ENCODE data around the gene KHNYN.
"Not testable (repeated sequence)": the region's sequence is repeated elsewhere in the genome, so short reads cannot be mapped to it uniquely, and the experiment has no call there.

The KHNYN gene

DNA sequence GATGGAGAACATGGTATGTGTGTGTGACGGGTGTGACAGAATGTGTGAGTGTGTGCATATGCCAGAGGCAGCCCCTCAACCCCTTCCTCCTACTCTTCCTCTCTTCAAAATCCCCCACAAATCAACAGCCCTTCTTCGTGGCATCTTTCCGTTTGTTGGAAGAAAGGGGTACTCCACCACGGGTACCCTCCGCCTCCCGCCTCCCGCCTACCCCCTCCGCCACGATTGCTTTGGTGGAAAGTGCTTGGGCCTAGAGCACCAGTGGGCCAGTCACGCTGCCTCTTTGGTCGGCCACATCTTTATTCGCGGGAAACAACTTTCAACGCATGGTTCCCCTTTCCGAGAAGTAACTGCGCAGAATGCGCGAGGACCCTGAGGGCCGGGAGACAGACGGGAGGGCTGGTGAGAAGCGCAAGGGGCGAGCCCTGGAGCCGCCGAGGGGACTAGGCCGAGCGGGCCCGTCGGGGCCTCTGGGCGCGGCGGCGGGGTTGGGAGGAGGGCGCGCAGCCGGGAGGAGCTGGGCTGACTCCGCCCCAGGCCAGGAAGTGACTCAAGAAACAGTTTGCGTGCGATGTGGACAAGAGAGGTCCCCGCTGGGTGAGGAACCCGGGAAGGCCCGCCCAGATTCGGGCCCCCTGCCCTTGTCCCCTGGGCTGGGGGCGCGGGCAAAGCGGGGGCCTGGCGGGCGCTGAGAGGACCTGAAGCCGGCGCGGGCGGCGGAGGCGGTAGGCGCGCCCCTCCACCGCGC lies at the start of gene KHNYN, which contains the start of gene CBLN3:
Gene KHNYN, plus strand, starts transcription at position 560 of the 748 bp plus-strand sequence. CDS start 777 bp downstream, outside the sequence.
Gene CBLN3, minus strand, starts transcription at position 274 of the 748 bp plus-strand sequence. CDS start 614 bp downstream, outside the sequence.
- DNase-seq, result peak; percentile 96

DNA sequence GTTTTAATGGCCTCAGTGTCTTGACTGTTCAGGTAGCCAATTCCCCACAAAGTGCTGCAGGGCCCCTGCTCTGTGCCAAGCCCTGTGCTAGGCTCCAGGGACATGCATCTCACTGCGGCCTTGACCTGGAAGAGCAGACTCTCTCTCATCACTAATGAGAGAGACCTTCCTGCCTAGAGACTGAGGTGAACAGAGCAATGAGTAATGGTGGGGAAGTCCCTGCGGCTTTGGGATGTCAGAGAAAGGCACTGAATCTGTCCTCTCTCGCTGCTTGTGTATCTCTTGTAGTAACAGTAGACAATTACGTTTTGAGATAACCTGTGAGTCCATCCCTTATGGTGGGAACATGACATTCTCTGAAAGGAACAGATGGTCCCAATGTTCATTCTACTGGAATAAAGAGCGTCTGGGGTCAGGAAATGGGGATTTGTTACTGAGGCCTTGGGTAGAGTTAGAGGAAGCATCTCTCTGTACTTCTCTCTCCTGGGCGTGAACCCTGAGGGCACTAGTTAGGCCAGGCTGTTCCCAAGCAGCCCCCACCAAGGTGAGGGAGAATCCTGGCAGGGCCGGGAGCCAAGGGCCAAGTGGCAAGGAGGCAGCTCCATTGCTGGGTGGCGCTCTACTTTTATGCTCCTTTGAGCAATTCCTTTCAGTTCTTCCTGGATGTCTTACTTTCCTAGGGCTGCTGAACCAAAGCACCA lies 48.2 kb upstream of the KHNYN start:
- DNase-seq, result no peak

DNA sequence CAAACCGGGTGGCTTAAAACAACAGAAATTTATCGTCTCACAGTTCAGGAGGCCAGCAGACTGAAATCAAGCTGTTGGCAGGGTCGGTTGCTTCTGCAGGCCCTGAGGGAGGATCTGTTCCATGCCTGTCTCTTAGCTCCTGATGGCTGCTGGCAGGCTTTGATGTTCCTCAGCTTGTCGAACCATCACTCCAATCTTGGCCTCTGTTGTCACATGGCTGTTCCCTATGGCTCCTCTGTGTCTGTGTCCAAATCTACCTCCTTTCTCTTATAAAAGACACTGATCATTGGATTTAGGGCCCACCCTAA lies 47.7 kb upstream of the KHNYN start:
- DNase-seq, result no peak

DNA sequence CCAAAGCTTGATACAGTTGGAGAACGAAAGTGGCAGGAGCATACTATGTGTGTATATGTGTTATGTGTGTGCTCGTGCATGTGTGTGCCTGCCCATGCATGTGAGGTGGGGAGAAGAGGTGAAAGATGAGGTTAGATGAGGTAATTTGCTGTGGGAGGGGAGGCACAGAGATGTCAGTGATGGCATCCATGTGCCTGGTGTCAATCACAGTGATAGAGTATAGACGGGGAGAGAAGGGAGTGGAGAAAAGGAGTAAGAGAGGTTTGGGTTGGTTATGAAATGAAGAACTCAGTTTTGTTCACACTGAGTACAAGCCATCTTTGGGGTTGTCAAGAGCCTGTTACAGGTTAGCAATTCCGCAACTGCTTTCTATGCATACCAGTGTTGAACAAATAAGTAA lies 45.6 kb upstream of the KHNYN start:
- DNase-seq, result no peak

DNA sequence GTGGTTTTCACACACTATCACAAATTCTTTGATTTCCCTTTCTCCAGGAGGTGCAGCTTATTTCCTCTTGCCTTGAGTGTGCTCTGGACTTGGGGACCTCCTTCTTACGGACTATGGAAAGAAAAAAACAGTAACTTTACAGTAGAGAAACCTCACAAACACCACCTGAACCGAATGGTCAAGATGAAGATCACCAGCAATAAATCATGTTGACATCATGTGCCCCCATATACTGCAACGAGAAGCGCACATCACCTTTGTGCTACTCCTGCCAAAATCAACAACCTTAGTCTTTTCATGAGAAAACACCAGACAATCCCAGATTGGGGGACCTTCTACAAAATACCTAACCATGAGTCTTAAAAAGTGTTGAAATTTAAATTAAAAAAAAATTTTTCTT lies 44.2 kb upstream of the KHNYN start:
- no peak for DNase-seq

DNA sequence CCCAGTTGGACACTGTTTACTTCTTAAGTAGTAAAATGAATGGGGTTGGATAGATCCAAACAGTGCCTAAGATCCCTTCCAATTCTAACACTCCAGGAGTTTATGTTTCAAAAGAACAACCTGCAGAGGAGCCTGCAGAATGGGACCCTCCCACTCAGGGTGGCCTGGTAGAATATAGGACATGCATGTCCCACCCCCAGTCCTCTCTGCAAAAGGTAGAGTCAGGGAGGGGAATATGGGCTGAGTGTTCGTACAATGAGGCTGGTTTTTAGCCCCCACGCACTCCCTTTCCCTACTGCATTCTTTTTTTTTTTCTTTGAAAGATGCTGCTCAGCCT lies 42.8 kb upstream of the KHNYN start:
- DNase-seq, result no peak

DNA sequence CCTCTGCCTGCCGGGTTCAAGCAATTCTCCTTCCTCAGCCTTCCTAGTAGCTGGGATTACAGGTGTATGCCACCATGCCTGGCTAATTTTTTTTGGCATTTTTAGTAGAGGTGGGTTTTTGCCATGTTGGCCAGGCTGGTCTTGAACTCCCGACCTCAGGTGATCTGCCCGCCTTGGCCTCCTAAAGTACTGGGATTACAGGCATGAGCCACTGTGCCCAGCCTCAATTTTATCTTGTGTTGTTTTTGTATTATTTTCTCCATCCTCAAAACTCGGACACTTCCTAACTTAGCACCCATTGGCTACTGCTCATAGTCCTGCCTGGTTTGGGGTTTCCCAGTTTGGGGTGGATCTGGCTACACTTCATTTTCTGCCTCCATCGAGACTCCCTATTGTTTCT lies 42.2 kb upstream of the KHNYN start:
- not testable (repeated sequence) for DNase-seq

- no peak for DNase-seq
These were observed 41.1 kb upstream of the KHNYN start for GRCh38 chr14:24388474-24389179.

DNA sequence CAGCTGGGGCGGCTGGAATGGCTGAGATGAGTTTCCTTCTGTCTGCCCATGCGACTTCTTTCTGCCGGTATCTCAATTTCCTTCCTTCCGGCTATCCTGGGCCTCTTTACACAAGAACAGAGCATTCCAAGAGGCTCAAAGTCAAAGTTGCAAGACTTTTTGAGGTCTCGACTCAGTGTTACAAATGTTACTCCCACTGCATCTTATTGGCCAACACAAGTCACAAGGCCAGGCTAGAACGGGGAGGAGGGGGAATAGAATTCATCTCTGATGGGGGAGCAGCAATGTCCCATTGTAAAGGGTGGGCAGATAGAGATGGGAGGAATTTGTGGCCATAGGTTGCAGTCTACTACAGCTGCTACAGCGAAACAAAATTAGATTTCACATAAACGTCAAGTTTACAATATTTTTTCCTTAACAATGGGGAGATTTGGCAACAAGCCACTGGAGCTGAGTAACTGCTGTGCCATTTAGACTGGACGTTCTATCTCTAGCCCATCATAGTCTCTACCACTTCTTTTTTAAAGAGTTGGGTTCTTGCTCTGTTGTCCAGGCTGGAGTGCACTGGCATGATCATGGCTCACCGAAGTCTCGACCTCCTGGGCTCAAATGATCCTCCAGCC lies 40.4 kb upstream of the KHNYN start:
- DNase-seq, result peak; percentile 44

DNA sequence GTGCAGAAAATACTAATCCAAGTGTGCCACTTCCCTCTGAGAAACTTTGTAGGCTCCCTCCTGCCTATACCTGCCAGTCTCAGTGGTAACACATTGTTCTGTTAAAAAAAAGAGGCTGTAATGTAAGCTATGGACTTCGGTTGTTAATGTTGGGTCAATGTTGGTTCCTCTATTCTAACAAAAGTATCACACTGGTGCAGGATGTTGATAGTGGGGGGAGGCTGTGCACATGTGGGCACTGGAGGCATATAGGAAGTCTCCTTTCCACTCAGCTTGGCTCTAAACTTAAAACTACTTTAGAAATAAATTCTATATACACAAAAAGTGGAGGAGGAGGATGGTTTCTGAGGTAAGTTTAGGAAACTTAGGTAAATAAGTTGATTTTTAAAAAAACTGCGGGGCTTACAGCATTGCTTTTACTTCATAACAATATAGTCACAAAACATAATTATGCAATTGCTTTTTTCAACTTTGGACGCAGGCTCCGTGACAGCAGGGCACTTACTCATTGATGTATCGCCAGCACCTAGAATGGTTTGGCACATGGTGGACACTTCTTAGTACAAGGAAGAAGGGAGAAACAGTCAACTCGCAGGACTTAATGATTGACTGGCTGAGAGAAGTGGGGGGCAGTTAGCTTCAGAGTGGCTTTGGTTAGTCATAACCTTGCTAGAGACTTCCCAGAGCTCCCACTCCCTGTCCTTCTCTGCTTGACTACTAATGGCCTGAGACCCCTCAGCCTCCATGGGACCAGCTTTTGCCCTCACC lies 38.9 kb upstream of the KHNYN start:
- DNase-seq, result no peak

GRCh38 chr14:24392325-24393091 lies 37.2 kb upstream of the KHNYN start:
- DNase-seq, result peak; percentile 68

DNA sequence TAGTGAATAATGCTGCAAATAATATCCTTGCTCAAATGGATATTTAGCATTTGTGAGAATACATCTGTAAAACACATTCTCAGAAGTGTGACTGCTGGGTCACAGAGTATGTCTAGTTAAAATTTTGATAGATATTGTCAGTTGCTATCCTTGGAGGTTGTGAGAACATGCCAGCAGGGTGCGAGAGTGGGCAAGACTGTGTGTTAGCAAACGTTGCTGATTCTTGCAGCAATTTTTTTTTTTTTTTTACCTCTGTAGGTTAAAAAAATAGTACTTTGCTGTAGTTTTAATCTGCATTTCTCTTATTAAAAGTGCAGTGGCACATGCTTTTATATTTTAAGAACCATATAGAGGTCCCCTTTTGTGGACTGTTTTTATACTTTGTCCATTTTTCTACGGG lies 35.5 kb upstream of the KHNYN start:
- DNase-seq, result no peak

DNA sequence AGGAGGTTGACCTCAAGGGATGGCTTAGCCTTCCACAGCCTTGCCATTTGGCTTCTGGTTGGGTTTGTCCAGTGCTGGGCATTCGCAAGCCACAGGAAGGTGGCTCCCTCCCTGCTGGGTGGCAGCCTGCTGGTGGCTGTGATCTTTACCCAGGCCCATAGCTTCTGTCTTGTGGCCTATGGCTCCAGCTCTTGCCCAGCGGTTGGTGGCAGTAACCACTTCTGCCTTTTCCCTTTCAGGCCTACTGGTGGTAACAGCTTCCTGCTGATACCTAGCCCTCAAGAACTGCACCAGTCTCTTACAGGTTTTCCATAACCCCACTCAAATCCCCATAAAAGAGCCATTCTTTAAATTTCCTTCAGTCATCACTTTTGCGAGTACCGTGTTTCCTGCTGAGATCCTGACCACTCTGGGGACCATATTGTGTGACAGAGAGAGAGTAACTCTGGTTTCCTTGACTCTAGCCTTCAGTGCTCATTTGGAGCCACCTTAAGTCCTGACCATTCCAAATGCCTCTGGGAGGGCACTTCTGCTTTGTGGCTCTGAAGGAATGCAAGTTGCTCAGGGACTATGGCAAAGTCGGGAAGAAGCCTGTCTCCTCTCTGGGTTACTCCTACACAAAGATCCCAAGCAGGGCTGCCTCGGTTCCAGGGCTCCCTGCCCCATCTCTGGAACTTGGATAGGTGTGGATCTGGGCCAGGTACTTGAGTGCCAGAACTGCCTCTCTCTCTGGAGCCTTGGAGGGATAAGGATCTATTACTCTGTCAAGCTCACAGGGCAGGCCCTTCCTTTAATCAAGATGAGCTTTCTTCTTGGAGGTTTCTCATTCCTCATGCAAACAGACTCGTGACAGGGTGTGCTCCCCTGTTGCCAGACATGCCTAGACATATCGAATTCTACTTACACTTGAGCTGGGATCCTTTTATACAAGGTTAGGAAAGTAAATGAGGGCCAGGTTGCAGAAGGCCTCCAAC lies 33.9 kb upstream of the KHNYN start:
- DNase-seq, result no peak

DNA sequence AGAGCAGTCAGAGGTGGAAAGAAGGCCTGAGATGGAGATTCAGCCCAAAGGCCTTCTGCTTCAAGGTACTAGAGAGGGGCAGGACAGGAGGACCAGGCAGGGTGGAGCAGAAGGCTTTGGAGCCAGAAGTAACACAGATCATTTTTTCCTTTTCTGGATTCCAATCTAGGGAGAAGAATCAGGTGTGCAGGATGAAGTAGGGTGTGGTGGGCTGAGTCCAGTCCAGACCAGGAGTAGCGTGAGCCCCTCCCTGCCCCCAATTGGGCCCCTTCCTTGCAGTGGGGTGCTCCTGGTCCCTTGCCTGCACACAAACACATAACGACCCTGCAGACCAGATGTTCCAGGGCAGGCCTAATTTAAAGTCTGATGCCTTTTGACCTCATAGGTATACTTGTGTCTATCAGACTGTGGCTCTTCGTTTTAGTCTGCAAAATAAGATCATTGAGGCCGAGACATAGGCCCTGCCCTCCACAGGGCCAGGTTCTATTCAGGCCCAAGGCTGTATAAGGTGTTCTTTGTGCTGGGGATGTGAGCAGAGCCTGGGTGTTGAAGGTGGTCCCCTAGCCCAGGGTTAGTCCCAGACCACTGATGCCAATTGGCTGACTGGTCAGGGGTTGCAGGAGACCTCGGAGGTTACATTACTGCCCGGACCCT lies 32.0 kb upstream of the KHNYN start:
- no peak for DNase-seq

DNA sequence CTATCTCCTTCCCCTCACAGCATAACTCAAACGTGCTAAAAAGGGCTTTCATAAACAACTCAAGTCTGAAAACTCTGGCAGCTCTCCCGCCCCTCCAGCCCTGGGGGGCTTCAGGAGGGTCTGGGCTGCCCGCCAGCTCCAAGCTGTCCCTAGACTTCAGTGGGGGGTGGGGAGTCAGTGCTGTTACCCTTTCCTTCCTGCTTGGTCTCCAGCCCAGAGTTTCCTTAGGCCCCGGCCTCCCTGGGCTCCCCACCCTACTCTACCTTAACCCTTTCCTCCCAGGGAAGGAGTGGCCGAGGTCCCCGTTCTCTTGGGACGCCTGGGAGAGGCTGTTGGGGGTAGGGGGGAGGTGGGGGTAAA lies 31.5 kb upstream of the KHNYN start:
- DNase-seq, result no peak

DNA sequence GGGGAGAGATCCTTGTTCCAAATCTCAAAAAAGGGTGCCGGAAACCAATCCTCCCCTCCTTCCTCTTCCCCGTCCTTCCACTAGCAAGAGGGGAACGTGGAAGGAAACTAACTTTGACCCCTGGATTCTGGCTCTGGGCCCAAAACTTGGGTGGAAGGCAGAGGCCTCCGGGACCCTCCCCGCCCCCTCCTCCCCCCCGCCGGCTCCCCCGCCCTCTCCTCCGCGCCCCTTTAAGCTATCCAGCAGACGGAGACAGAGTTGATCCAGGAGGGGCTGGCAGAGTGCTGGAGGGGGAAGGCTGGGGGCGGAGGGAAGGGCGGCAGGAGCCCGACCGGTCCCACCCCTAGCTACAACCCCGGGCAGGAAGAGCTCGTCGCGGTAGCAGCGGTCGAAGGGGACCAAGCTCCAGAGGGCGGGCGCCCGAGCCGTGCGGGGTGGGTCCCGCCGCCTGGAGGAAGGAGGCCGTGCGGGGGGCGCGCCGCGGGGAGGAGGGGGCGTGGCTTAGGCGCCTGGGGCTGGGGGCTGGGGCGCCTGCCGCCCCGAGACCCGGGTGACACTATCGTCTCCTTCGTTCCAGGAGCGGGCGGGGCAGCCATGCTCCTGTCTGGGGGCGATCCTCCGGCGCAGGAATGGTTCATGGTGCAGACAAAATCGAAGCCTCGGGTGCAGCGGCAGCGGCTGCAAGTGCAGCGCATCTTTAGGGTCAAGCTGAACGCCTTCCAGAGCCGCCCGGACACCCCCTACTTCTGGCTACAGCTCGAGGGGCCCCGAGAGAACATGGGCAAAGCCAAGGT lies 30.9 kb upstream of the KHNYN start, which contains the start of gene NYNRIN:
Gene NYNRIN, plus strand, starts transcription at position 351 of the 794 bp plus-strand sequence. Its CDS starts 244 bp downstream, at position 595.
- DNase-seq, result no peak

GRCh38 chr14:24399447-24399822 lies 30.3 kb upstream of the KHNYN start:
- DNase-seq, result no peak

- DNase-seq, result no peak
These were observed 29.6 kb upstream of the KHNYN start for GRCh38 chr14:24399999-24400718.

All from HCEC 1CT (cell line).